ENCODE measurements around the gene FNDC10.

Gene FNDC10

GRCh38 chr1:1617925-1618324, 18.0 kb upstream of the FNDC10 start:
- no peak overlapping the region for H3K27ac ChIP-seq
- TF ChIP-seq ZFX (IDR thresholded peaks at IDR 0.05; ENCODE audit: borderline replicate concordance) (no peak), CTCF (IDR thresholded peaks at IDR 0.05) (no peak)

GRCh38 chr1:1617516-1617915, 17.6 kb upstream of the FNDC10 start:
- H3K27ac ChIP-seq, result no peak overlapping the region
- no peak for TF ChIP-seq ZFX (IDR thresholded peaks at IDR 0.05; ENCODE audit: borderline replicate concordance)
- TF ChIP-seq CTCF (IDR thresholded peaks at IDR 0.05), result no peak

- TF ChIP-seq ZFX (IDR thresholded peaks at IDR 0.05; ENCODE audit: borderline replicate concordance), result no peak
- TF ChIP-seq CTCF (IDR thresholded peaks at IDR 0.05), result no peak
- H3K27ac ChIP-seq, result no peak overlapping the region
Measured at GRCh38 chr1:1616838-1617237, 16.9 kb upstream of the FNDC10 start.

GRCh38 chr1:1616045-1616790, 16.3 kb upstream of the FNDC10 start:
- TF ChIP-seq ZFX (IDR thresholded peaks at IDR 0.05; ENCODE audit: borderline replicate concordance), result no peak
- no peak for TF ChIP-seq CTCF (IDR thresholded peaks at IDR 0.05)
- peak overlapping the region; percentile 98 for H3K27ac ChIP-seq

GRCh38 chr1:1615256-1616044, 15.5 kb upstream of the FNDC10 start, which contains the start of gene MIB2:
MIB2 (plus strand) TSS chr1:1615500; CDS start chr1:1623453, 7,953 bp downstream.
- TF ChIP-seq CTCF (IDR thresholded peaks at IDR 0.05) (no peak), ZFX (IDR thresholded peaks at IDR 0.05; ENCODE audit: borderline replicate concordance) (no peak)
- peak within 1 kb of the TSS; percentile 98 for H3K27ac ChIP-seq

GRCh38 chr1:1614954-1615255, 15.0 kb upstream of the FNDC10 start:
- TF ChIP-seq ZFX (IDR thresholded peaks at IDR 0.05; ENCODE audit: borderline replicate concordance), result no peak
- no peak for TF ChIP-seq CTCF (IDR thresholded peaks at IDR 0.05)
- peak overlapping the region; percentile 98 for H3K27ac ChIP-seq

Data from 22Rv1 (cell line).